ENCODE measurements around the gene KIF26B. TPM values are rescaled to one million over a fixed set of nuclear protein-coding genes. Genes with fewer than 3 reads are reported as not detected.

KIF26B gene
- total RNA-seq, 2 experiments from 2014 or later, result not detected

DNA sequence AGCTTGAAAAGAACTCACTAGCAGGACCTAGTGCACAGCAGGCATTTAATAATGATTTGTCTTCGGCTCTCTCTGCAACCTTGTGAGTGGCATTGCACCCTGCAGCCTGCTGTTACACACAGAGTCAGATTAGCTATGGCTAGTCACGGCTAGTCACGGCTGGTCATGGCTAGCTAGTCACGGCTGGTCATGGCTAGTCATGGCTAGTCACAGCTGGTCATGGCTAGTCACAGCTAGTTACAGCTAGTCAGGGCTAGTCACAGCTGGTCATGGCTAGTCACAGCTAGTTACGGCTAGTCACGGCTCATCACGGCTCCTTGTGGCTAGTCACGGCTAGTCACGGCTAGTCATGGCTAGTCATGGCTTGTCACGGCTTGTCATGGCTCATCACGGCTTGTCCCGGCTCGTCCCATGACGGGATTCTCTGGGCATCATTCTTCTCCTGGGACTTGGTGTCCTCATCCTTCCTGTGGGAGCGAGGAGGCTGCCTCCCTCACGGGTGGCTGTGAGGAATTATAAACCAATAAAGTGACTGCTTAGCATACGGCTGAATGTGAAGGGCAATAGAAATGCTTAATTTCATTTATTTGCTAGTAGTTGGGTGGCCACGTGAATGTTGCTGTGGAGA is 12.5 kb upstream of the KIF26B start:
- Histone ChIP-seq H3K4me1 (ENCODE audit: insufficient read depth, low read length, poor library complexity, severe bottlenecking) (no peaks in the 10 kb centered on the region), H2AFZ (ENCODE audit: low read length) (no peak overlapping the region), H3K4me3 (ENCODE audit: low read depth, low read length, poor library complexity, severe bottlenecking) (no peak overlapping the region), H3K4me2 (ENCODE audit: low read length) (no peak overlapping the region), H3K9me3 (ENCODE audit: low read length) (no peaks in the 10 kb centered on the region), H3K27ac (ENCODE audit: low read depth, low read length, poor library complexity, severe bottlenecking) (no peak overlapping the region), H3K79me2 (ENCODE audit: insufficient read depth, low read depth, low read length) (no peaks in the 10 kb centered on the region), H3K36me3 (ENCODE audit: insufficient read depth, low read length) (no peaks in the 10 kb centered on the region), H4K20me1 (ENCODE audit: insufficient read depth, low read length) (no peaks in the 10 kb centered on the region), H3K9me2 (ENCODE audit: insufficient read depth, low read length) (no peaks in the 10 kb centered on the region)
- no TSS peak for BruUV-seq (replicated peaks)
- TF ChIP-seq, protein P1, sequence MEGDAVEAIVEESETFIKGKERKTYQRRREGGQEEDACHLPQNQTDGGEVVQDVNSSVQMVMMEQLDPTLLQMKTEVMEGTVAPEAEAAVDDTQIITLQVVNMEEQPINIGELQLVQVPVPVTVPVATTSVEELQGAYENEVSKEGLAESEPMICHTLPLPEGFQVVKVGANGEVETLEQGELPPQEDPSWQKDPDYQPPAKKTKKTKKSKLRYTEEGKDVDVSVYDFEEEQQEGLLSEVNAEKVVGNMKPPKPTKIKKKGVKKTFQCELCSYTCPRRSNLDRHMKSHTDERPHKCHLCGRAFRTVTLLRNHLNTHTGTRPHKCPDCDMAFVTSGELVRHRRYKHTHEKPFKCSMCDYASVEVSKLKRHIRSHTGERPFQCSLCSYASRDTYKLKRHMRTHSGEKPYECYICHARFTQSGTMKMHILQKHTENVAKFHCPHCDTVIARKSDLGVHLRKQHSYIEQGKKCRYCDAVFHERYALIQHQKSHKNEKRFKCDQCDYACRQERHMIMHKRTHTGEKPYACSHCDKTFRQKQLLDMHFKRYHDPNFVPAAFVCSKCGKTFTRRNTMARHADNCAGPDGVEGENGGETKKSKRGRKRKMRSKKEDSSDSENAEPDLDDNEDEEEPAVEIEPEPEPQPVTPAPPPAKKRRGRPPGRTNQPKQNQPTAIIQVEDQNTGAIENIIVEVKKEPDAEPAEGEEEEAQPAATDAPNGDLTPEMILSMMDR (conservative IDR thresholded peaks at IDR 0.05; ENCODE audit: low read length), result no peak
- TF ChIP-seq EZH2phosphoT487 (IDR thresholded peaks at IDR 0.05; ENCODE audit: borderline replicate concordance, low read depth, low read length), result no peak
- DNase-seq (ENCODE audit: low spot score), result no peak
- CTCF ChIA-PET (ENCODE audit: unreplicated experiment), result interaction anchor here (1.0 kb wide), 1 partner anchor 10 kb away, joined by 3 read pairs; no protein-coding TSS in a partner anchor
- intact Hi-C loops (cut with micrococcal nuclease; ENCODE audit: unreplicated experiment), result no loop called here
- POLR2A ChIA-PET, result interaction anchor here (0.6 to 0.9 kb wide), 2 partner anchors 19 to 39 kb away, joined by 3 read pairs; no protein-coding TSS in a partner anchor

DNA sequence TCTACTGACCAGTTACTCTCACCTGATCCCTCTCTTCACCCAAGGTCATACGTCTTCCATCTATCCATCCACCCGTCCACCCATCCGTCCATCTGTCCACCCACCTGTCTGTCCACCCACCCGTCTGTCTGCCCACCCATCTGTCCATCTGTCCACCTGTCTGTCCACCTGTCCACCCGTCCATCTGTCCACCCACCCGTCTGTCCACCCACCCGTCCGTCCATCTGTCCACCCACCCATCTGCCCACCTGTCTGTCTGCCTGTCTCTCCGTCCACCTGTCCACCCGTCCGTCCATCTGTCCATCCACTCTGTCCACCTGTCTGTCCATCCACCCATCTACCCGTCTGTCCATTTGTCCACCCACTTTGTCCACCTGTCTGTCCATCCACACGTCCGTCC is 11.8 kb upstream of the KIF26B start:
- no peaks in the 10 kb centered on the region for H4K20me1 ChIP-seq (ENCODE audit: insufficient read depth, low read length)
- no peak for TF ChIP-seq EZH2phosphoT487 (IDR thresholded peaks at IDR 0.05; ENCODE audit: borderline replicate concordance, low read depth, low read length)
- TF ChIP-seq, protein P1 (conservative IDR thresholded peaks at IDR 0.05; ENCODE audit: low read length), result no peak
- no TSS peak for BruUV-seq (replicated peaks)
- DNase-seq (ENCODE audit: low spot score), result no peak
- CTCF ChIA-PET (ENCODE audit: unreplicated experiment), result interaction anchor here (1.0 kb wide), 1 partner anchor 10 kb away, joined by 3 read pairs; no protein-coding TSS in a partner anchor
- H3K79me2 ChIP-seq (ENCODE audit: insufficient read depth, low read depth, low read length), result no peaks in the 10 kb centered on the region
- no peak overlapping the region for H3K4me2 ChIP-seq (ENCODE audit: low read length)
- no peak overlapping the region for H3K4me3 ChIP-seq (ENCODE audit: low read depth, low read length, poor library complexity, severe bottlenecking)
- no peaks in the 10 kb centered on the region for H3K36me3 ChIP-seq (ENCODE audit: insufficient read depth, low read length)
- H2AFZ ChIP-seq (ENCODE audit: low read length), result no peak overlapping the region
- no peaks in the 10 kb centered on the region for H3K9me3 ChIP-seq (ENCODE audit: low read length)
- H3K27ac ChIP-seq (ENCODE audit: low read depth, low read length, poor library complexity, severe bottlenecking), result no peak overlapping the region
- intact Hi-C loops (cut with micrococcal nuclease; ENCODE audit: unreplicated experiment), result no loop called here
- POLR2A ChIA-PET, result no interaction called here
- H3K4me1 ChIP-seq (ENCODE audit: insufficient read depth, low read length, poor library complexity, severe bottlenecking), result no peaks in the 10 kb centered on the region
- no peaks in the 10 kb centered on the region for H3K9me2 ChIP-seq (ENCODE audit: insufficient read depth, low read length)

DNA sequence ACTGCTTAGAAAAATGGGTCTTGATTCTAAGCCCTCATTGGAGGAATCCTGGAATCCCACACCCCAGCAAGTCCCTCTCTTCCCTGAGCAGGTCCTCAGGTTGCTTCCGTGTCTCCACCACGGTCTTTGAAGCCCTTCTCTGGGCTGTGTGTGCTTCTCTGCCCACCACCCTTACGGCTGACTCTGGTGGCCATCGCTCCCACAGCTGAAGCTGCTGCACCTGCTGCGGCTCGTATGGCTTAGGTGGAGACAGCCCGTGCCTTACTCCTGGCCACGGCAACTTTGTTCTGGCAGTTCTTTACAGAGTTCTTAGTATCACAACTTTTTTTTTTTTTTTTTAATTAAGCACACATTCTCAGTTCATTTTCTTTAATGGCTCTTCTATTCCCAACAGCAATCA is 10.9 kb upstream of the KIF26B start:
- H3K36me3 ChIP-seq (ENCODE audit: insufficient read depth, low read length), result no peaks in the 10 kb centered on the region
- BruUV-seq (replicated peaks), result no TSS peak
- ChIA-PET POLR2A (no interaction called here), CTCF (ENCODE audit: unreplicated experiment) (no interaction called here)
- H4K20me1 ChIP-seq (ENCODE audit: insufficient read depth, low read length), result no peaks in the 10 kb centered on the region
- H3K4me3 ChIP-seq (ENCODE audit: low read depth, low read length, poor library complexity, severe bottlenecking), result no peak overlapping the region
- H3K79me2 ChIP-seq (ENCODE audit: insufficient read depth, low read depth, low read length), result no peaks in the 10 kb centered on the region
- no peaks in the 10 kb centered on the region for H3K9me3 ChIP-seq (ENCODE audit: low read length)
- no peak overlapping the region for H3K27ac ChIP-seq (ENCODE audit: low read depth, low read length, poor library complexity, severe bottlenecking)
- H2AFZ ChIP-seq (ENCODE audit: low read length), result no peak overlapping the region
- no peaks in the 10 kb centered on the region for H3K4me1 ChIP-seq (ENCODE audit: insufficient read depth, low read length, poor library complexity, severe bottlenecking)
- no peak for TF ChIP-seq EZH2phosphoT487 (IDR thresholded peaks at IDR 0.05; ENCODE audit: borderline replicate concordance, low read depth, low read length)
- TF ChIP-seq, protein P1 (conservative IDR thresholded peaks at IDR 0.05; ENCODE audit: low read length), result no peak
- no peaks in the 10 kb centered on the region for H3K9me2 ChIP-seq (ENCODE audit: insufficient read depth, low read length)
- no peak overlapping the region for H3K4me2 ChIP-seq (ENCODE audit: low read length)
- intact Hi-C loops (cut with micrococcal nuclease; ENCODE audit: unreplicated experiment), result no loop called here
- DNase-seq (ENCODE audit: low spot score), result no peak

Measured in OCI-LY7 (cell line).